G401 (cell line): Measurements from ENCODE around the gene CHRDL2. TPM values are rescaled to one million over a fixed set of nuclear protein-coding genes. Genes with fewer than 3 reads are reported as not detected.
"Not testable (repeated sequence)": the region's sequence is repeated elsewhere in the genome, so short reads cannot be mapped to it uniquely, and the experiment has no call there.

Experiments used
- DNase-seq: peaks from one replicate; pipeline ENCODE4 v3.0.0-alpha.2; 2015; ENCODE audit warnings: low spot score
- in situ Hi-C: cut with HindIII; loops from 2 replicates; pipeline ENCODE4 v1.10.0; 2016; ENCODE audit warnings: low sequenced_read_pairs, mixed read lengths
- total RNA-seq: library from RNA; depleted of rRNA; stranded (reverse); fragments of >200 nt; shearing (Covaris generic); gene quantifications from 2 replicates; pipeline ENCODE4 v1.2.3, GENCODE V29; 2014

Gene CHRDL2
- total RNA-seq, 1 experiment from 2014 or later: not detected

DNA sequence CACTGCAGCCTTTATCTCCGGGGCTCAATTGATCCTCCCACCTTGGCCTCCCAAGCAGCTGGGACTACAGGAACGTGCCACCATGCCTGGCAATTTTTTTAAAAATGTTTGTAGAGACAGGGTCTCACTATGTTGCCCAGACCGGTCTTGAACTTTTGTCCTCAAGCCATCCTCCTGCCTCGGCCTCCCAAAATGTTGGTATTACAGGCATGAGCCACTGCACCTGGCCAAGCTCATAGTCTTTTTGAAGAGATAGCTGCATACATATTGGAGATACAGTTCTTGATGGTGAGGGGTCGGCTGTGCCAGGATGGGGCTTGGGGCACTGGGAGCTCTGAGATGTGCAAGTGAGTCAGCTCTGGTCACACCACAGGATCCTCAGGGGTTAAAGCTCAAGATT is 53.2 kb downstream of the CHRDL2 start:
- DNase-seq: no peak
- in situ Hi-C loops: no loop called here

DNA sequence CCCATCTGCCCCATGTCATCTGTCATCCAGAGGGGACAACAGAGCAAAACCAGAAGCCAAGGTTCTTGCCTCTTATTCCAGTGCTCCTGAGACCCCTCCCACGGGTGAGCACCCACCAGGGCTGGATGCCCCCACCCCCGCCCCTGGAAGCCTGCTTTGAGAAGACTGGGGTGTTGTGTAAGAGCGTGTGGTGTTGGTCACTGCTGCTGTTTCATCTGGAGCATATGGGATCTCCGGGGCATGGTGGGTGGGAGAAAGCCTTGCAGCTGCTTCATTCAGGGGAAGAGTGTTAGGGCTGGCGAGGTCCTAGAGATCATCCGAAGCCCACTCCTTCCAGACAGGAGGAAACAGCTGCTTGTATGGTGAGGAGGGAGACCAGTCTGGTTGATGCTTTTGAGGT is 54.1 kb downstream of the CHRDL2 start:
- in situ Hi-C loops: no loop called here
- DNase-seq: no peak

DNA sequence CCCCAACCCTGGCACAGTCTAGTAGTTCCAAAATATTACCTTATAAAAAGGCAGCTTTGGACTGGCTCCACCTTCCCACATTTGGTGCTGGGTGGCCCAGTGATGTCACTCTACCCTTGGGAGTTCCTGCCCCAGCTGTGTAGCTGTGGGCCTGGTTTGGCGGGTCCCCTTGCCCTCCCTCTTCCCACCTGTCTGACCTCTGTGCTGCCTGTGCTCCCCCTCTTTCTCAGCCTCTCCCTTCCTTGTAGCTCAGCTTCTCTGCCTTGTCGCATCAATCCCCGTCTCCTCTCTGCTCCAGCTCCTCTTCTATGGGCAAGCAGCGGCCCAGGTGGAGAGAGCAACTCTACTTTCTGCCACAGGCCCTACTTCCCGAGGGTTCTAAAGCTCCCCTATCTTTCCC is 54.6 kb downstream of the CHRDL2 start:
- no peak for DNase-seq

DNA sequence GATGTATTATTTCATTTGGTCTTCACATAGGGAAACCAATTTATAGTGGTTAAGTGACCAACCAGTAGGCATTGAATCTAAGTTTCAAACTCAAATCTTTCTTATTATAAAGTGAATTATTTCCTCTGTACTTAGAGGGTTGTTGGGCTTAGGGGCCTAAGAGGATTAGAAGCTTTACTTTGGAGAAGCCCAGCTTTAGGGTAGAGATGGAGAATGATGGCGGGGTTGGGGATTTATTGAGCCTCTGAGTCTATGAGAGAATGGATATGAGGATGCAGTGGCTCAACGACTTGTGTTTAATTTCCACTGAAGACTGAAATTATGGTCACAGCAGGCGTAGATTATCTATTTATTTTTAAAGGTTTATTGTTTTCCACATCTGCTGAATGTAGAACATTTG is 55.5 kb downstream of the CHRDL2 start:
- in situ Hi-C loops: no loop called here
- DNase-seq: no peak

More for the DNA sequence above, 54.6 kb downstream of the CHRDL2 start:
- in situ Hi-C loops: no loop called here

DNA sequence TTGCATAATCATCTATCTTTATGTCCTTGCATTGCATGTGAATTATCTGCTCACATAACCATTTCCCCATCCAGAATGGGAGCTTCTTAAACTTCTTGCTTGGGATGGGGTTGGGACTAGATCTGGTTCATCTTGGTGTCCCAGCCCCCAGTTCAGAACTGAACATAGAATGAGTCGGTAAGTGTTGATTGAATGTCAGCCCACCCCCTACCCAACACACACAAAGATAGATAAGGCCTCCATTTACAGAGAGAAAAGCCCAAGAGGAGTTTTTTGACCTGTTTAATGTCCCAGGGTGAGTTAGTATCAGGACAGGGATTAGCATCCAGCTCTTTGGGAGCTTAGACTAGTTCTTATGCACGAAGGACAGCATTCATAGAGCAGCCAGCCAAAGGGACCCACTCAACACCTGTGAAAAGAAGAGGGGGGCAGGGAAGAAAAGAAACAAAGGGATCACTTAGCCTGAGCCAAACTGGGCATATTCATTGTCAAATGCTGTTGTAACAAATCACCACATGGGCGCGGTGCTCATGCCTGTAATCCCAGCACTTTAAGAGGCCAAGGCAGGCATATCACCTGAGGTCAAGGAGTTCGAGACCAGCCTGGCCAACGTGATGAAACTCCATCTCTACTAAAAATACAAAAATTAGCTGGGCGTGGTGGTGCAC is 57.4 kb downstream of the CHRDL2 start:
- in situ Hi-C loops: no loop called here
- DNase-seq: no peak

DNA sequence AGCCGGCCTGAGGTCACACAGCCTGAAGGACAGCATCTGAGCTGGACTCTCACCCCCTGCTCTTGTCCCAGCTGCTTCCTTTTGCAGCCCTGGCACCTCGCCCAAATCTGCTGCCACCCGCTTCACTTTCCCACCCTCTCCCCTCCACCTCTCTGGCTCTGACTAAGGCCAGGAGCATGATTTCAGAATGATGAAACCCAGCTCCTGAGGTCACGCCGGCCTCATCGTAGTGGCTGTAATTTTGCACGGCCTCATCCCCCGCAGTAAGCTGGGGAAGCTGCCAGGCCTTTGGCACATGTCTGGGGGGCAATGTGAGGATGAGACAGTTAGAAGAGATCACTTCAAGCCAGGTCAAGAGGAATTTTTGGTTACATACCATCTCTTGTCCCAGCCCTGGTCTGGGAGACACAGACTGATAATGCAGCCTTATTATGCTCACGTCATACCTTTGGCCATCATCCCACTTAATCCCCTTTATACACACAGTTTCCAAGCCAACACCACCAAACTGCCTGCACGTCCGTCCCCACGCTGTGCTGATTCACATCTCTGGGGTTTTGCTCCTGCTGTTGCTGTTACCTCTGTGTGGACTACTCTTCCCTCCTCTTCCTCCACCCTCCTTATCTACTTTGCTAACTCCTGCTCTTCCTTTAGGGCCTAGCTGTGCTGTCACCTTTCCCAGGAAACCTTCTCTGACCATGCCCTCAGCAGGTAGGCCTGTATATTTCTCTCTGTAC is 58.1 kb downstream of the CHRDL2 start:
- peak; percentile 75 for DNase-seq
- in situ Hi-C loops: no loop called here

DNA sequence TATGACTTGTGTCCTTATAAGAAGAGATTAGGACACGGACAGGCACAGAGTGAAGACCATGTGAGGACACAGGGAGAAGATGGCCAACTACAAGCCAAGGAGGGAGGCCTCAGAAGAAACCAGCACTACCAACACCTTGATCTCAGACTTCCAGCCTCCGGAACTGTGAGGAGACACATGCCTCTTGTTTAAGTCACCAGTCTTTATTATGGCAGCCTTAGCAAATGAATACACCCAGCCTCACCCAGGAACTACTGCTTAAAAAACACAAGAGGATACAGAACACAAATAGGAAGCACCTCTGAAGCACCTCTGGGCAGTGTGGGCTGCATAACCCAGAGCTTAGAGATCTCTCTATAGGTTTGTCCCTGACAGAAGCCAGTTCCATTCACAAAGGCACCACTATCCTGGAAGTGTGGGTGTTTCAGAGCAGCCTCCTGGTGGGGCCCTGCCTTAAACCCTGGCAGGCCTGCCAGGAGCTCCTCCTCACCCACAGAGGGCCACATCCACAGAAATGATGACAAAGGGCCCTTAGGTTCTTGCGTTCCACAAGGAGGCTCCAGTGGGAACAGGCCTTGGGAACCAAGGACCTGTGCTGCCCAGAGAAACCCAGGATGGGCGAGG is 58.8 kb downstream of the CHRDL2 start:
- peak; percentile 5 for DNase-seq
- in situ Hi-C loops: no loop called here

DNA sequence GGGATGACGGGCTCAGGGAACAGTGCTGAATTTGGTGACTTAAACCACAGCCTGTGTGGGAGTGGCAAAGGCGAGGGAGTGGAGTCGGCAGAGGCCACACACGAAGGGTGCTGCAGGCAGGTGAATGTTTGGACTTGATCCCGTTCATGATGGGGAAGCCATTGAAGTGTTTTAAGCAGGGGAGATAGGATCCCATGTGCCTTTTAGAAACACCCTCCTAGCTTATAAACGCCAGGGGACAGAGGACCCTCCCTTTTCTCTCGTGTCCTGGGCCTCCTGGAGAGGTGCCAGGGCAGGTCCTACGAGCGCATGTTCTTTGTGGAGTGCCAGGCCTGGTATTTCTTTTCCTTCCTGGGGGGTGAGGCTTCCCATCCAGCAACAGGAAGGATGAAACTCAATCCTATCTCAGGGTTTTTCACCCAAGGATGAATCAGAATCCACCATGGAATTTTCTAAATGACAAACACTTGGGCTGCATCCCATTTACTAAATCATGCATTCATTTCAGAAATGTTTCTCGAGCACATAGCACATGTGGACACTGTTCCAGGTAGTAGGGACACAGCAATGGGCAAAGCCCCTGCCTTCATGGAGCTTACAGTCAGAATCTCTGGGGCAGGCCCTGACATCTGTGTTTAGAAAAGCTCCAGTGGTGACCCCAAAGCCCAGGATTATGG is 59.6 kb downstream of the CHRDL2 start:
- in situ Hi-C loops: no loop called here
- DNase-seq: no peak

DNA sequence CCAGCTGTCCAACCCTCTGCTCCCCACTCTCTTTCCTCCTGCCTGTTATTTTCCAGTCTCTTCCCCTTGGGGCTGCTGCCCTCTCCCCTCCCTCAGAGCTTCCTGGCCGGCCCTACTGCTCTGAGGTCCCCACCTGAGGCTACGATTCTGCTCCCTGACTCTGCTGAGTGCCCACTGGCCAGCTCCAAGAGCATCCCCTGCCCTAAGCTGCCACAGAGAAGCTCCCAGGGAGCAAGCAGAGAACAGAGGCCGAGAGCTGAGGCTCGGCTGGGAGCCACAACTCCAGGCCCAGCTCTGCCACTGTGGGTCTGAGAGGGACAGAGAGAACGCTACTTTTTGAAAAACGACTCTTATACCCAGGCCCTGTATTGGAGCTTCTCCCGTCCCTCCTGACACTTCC is 61.1 kb downstream of the CHRDL2 start:
- in situ Hi-C loops: no loop called here
- no peak for DNase-seq

DNA sequence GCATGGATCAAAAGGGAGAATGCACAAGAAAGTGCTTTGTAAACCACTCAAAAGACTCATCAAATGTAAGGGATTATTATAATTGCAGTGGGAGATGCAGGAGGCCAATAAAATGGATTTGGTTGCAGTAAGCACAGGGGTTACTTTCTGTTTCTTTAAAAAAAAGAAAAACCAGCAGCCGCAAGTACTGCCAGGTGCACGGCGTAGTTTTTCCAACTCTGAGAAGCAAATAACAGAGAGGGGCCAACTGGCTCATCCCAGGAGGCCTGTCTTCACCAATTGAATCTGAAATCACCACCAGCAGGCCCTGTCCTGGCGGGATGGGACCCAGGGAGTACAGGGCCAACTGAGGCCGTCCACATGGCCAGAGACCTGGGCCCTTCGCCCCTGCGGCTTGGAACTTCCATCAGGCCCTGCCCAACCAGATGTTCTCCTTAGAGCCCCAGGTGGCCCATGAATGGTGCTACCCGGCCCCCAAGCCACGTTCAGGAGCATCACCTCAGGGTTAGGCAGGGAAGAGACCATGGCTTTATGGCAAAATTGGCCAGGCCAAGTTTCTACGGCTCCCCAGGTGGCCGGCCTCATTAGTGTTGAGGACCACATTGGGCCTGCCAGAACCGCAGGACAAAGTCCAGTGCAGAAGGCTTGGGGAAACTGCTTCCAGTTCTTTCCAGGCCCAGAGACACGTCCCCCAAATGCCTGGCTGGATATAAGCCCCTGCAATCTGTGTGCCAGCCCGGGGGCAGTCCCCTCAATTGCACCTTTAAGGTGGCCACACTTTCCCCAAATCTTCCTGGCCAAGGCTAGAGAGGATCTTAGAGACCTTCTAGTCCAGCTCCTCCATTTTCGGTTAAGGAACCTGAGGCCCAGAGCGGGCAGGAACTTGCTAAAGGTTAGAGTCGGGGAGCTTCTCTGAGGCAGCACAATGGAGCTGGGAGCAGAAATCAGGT is 61.7 kb downstream of the CHRDL2 start:
- DNase-seq: no peak
- in situ Hi-C loops: no loop called here

DNA sequence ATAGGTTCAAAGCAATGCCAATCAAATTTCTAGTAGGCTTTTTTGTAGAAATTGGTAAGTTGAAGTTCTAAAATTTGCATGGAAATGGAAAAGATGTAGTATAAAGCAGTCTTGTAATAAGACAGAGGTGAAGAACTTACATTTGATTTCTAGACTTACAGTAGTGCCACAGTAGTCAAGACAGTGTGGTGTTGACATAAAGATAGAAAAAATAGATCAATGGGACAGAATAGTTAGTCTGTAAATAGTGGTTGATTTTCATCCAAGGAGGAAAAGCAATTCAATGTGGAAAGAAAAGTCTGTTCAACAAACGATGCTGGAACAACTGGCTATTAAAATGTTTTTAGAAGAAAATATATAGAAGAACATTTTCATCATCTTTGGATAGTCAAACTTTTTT is 67.9 kb downstream of the CHRDL2 start:
- no peak for DNase-seq
- in situ Hi-C loops: no loop called here

DNA sequence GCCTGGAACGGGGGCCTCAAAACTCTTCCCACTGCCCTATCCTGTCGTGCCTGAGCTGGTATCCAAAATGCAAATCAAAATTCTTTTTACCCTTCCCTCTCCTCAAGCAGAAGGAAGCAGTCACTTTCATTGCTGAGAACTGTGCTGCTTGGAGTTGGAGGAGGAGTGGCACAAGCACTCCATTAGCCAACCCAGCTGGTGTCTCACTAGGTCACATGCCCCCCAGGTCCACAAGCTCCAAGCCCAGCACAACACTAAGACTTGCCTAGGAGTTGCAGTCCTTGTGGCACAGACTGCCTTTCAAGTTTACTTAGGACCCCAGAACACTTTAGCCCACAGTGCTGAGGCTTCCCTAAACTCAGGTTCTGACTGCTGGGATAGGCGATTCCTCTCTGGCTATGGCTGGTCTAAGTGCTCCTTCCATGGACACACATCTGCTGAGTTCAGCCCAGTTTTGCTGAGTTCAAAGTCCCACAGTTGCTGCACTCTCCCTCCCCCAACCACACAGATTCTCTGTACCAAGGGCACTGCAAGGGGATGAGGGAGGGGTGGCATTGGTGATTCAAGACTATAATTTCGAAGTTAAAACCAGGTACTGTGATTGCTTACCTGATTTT is 68.6 kb downstream of the CHRDL2 start:
- no peak for DNase-seq
- in situ Hi-C loops: no loop called here

DNA sequence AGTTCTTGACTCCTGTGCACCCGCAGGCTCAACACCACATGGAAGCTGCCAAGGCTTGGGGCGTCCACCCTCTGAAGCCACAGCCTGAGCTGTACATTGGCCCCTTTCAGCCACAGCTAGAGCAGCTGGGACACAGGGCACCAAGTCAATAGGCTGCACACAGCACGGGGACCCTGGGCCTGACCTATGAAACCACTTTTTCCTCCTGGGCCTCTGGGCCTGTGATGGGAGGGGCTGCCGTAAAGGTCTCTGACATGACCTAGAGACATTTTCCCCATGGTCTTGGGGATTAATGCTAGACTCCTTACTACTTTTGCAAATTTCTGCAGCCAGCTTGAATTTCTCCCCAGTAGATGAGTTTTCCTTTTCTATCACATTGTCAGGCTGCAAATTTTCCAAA is 72.1 kb downstream of the CHRDL2 start:
- in situ Hi-C loops, DNase-seq: not testable (repeated sequence)

DNA sequence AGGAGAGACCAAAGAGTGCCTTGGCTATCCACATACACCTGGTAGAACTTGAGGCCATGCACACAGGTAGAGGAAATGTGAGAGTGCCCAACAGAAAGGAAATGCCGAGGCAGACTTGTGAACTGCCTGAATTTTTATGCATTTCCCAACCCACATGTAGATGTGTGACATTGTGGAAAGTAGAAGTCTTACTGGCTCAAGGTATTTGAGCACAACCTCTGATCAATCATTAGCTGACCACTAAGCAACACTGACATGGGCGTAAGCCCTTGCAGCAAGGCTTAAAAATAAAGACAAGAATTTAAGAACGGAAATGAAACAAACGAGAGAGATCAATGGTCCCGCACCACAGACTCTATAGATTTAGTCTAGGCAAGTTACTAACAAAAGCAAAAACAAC is 76.2 kb downstream of the CHRDL2 start:
- DNase-seq: no peak
- in situ Hi-C loops: no loop called here

DNA sequence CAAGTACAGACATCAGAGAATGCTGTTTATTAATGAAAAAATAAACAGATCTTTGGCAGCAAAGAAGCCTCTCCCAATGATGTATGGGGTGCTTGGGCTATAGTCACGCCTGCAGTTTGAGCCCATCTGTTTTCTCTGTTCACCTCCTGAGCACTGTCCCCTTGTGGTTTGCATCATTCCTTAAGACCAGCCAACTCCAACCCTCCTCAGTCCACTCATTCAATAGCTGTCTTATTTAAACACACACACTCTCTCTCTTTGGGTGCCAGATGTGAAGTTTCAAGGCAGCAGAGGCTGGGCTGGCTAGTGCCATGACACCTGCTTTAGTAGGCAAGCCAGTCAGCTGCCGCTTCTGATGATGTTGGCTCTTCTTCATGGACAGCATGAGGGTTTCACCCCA is 80.7 kb downstream of the CHRDL2 start:
- in situ Hi-C loops: no loop called here
- no peak for DNase-seq

DNA sequence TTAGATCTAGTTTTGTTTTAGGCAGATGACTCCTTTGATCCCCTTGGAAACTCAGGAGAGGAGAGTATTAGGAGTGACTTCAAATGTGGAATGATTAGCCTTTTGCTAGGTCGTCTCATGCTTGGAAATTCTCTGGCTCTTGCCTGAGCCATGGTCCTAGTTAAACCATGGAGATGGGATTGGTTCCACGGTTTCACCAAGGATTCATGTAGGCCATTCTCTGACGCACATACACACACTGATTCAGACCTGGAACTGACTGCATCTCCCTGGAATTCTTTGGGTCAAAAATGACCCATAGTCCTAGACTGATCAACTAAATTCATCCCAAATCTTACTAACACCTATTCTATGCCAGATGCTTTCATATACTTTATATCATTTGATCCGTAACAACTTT is 82.3 kb downstream of the CHRDL2 start:
- in situ Hi-C loops: no loop called here
- no peak for DNase-seq

DNA sequence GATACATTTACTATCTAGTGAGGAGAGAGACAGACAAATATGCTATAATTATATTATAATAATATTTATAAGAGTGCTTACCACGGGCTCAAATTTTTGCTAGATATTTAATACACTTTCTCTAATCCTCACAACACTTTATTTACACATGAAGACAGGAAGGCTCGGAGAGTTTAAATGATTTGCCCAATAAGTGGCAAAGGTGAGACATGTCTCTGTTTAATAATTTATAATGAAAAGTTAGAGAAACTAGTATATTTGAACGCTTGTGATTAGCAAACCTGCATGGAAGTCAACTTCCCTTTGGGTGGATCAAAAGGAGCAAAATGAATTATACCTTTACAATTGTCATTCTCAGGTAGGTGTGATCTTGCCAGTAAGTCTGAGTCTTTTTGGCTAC is 83.4 kb downstream of the CHRDL2 start:
- DNase-seq: no peak
- in situ Hi-C loops: no loop called here

DNA sequence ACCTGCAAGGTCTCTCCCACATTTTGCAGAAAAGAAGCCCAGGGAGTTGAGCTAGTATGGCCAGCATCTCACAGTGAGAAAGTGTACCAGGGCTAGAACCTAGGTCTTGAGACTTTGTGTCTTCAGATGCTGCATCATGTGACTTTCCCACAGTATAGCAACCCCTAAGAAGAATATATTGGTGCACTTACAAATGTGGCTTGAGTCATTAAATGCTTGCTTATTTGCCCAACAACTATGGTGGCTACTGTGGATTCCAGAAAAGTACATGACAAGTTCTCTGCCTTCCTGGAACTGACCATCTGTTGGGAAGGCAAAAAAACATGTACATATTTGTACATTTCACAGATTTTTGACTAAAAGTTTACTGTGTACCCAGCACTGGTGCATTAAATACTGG is 83.8 kb downstream of the CHRDL2 start:
- in situ Hi-C loops: no loop called here
- DNase-seq: no peak

DNA sequence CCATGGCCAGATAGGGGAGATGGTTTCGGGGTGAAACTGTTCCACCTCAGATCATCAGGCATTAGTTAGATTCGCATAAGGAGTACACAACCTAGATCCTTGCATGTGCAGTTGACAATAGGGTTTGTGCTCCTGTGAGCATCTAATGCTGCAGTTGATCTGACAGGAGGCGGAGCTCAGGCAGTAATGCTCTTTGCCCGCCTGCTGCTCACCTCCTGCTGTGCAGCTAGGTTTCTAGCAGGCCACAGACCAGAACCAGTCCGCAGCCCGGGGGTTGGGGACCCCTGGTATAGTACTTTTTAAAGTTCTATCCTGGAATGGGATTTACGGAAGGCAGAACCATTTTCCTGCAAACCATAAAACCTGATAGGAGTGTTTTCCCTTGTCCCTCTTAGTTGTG is 84.3 kb downstream of the CHRDL2 start:
- no peak for DNase-seq
- in situ Hi-C loops: no loop called here
